Keratinocyte (primary cell): Measurements from ENCODE around the gene ELAVL1. TPM values are rescaled to one million over a fixed set of nuclear protein-coding genes. Genes with fewer than 3 reads are reported as not detected.

Source experiments
- DNase-seq: peaks from one replicate; pipeline ENCODE4 v3.0.0-alpha.2; 2011; ENCODE audit warnings: low read depth, missing footprints, low spot score
- FAIRE-seq: peaks from 2 replicates; lab custom pipeline; 2011; peaks lifted over from hg19 to GRCh38; lab: Jason Lieb, UNC
- H2AFZ ChIP-seq: 2 replicates; pipeline ENCODE4 v1.6.0; 2012; ENCODE audit warnings: low read length, control low read depth, inconsistent platforms; ENCODE audit not compliant: control insufficient read depth
- H3K27ac ChIP-seq: 2 replicates; pipeline ENCODE4 v1.5.1; 2011; ENCODE audit warnings: low read length; ENCODE audit not compliant: control insufficient read depth, insufficient read depth
- H3K27me3 ChIP-seq: 3 replicates; pipeline ENCODE4 v1.6.0; 2011; ENCODE audit warnings: low read length; ENCODE audit not compliant: control insufficient read depth, insufficient read depth; ENCODE audit errors: extremely low read depth
- H3K36me3 ChIP-seq, 2 experiments: 2 replicates in 1 of 2; 3 replicates in 1 of 2; pipeline ENCODE4 v1.5.1; 2011; ENCODE audit warnings: low read length in 2 of 2, mild to moderate bottlenecking in 1 of 2; ENCODE audit not compliant: control insufficient read depth in 2 of 2, insufficient read depth in 2 of 2; ENCODE audit errors: extremely low read depth in 1 of 2
- H3K4me1 ChIP-seq: 3 replicates; pipeline ENCODE4 v1.5.1; 2011; ENCODE audit warnings: low read length; ENCODE audit not compliant: control insufficient read depth, insufficient read depth; ENCODE audit errors: extremely low read depth
- H3K4me2 ChIP-seq: 3 replicates; pipeline ENCODE4 v1.6.0; 2011; ENCODE audit warnings: low read depth, low read length; ENCODE audit not compliant: control insufficient read depth, insufficient read depth; ENCODE audit errors: extremely low read depth
- H3K4me3 ChIP-seq, 3 experiments: fragments of 200-600 bp in 1 of 3; sonication (generic) in 1 of 3; 2 replicates in 2 of 3; 3 replicates in 1 of 3; pipeline ENCODE4 v1.5.1; 2011 to 2016; ENCODE audit warnings: low read length in 3 of 3, mild to moderate bottlenecking in 3 of 3, control low read depth in 2 of 3, inconsistent platforms in 1 of 3, low read depth in 1 of 3, mixed read lengths in 1 of 3, mixed run types in 1 of 3, moderate library complexity in 1 of 3; ENCODE audit not compliant: control insufficient read depth in 2 of 3, insufficient read depth in 2 of 3; ENCODE audit errors: extremely low read depth in 1 of 3
- H3K79me2 ChIP-seq: 2 replicates; pipeline ENCODE4 v1.6.0; 2012; ENCODE audit warnings: low read length; ENCODE audit not compliant: control insufficient read depth, insufficient read depth
- H3K9ac ChIP-seq: 3 replicates; pipeline ENCODE4 v1.6.0; 2011; ENCODE audit warnings: low read length; ENCODE audit not compliant: control insufficient read depth, insufficient read depth; ENCODE audit errors: extremely low read depth
- H3K9me1 ChIP-seq: 3 replicates; pipeline ENCODE4 v1.6.0; 2011; ENCODE audit warnings: low read length; ENCODE audit not compliant: control insufficient read depth, insufficient read depth; ENCODE audit errors: extremely low read depth
- H3K9me3 ChIP-seq: 2 replicates; pipeline ENCODE4 v1.5.1; 2012; ENCODE audit warnings: low read depth, low read length; ENCODE audit not compliant: control insufficient read depth
- H4K20me1 ChIP-seq: 3 replicates; pipeline ENCODE4 v1.6.0; 2011; ENCODE audit warnings: low read length; ENCODE audit not compliant: control insufficient read depth, insufficient read depth; ENCODE audit errors: extremely low read depth
- EZH2 ChIP-seq: IDR thresholded peaks from one replicate; pipeline ENCODE4 v1.6.1; 2012; ENCODE audit warnings: inconsistent platforms, mild to moderate bottlenecking, low read length, moderate library complexity
- dilution Hi-C: fragments of 300-500 bp; cut with MboI; formaldehyde crosslinking; loops from one replicate; pipeline ENCODE4 v1.7.0; 2020; ENCODE audit warnings: low sequenced_read_pairs; ENCODE audit not compliant: extremely low pct_ligation_motif_present
- polyA plus RNA-seq, 5 experiments: library from polyadenylated mRNA; depleted of rRNA in 3 of 5; stranded (reverse) in 3 of 5; stranded (forward) in 1 of 5; unstranded in 1 of 5; fragments of >200 nt; gene quantifications; 1 replicate in 1 of 5; 2 replicates in 3 of 5; 3 replicates in 1 of 5; pipeline versions ENCODE4 v1.2.1 to v1.2.3, GENCODE V29; 2011 to 2012; ENCODE audit warnings: missing spikeins in 2 of 5, low read depth in 1 of 5, low replicate concordance in 1 of 5
- TF ChIP-seq, protein P1 (sequence below), 3 experiments: IDR thresholded peaks in 1 of 3; conservative IDR thresholded peaks in 1 of 3; optimal IDR thresholded peaks in 1 of 3; 2 replicates in 2 of 3; 3 replicates in 1 of 3; pipeline versions ENCODE3 to v1.5.1; 2011; ENCODE audit warnings: low read length in 3 of 3, mild to moderate bottlenecking in 3 of 3, moderate library complexity in 2 of 3, control low read depth in 1 of 3, inconsistent platforms in 1 of 3; ENCODE audit not compliant: insufficient read depth in 2 of 3; ENCODE audit errors: extremely low read depth in 1 of 3

ELAVL1 gene
- polyA plus RNA-seq, 1 donor (not counting 4 experiments of a cell fraction or from before 2014, with no cell fraction given): 46.9 TPM

DNA sequence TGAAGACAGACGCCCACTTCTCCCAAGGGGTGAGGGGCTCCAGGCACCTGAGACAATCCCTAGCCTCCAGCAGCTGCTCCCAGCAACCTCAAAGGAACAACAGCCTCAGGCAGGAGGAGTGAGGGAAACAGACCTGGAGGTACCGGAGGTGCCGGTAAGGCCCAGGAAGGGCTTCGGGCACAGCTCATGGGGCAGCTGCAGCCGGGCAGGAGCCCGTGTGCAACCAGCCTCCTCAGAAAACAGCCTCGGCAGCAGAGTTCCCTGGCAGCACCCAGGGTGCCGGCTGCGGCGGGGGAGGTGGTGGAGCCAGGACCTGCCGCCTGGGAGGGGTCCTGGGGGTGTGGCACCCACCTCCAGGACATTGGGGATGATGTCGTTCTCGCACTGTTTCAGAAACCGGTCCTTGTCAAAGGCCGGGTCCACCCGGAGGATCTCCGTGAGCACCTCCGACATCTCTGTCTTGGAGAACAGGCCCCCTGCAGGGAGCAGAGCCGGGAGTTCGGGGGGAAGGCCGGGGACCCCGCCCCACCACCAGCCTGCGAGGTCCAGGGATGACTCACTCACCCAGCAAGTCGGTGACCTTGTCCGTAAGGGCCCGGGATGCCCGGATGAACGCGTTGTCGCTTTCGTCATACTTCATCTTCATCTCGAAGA, 73.0 kb downstream of the ELAVL1 start:
- peaks cover 33 to 39% of the 10 kb centered on the region in 2 experiments for H3K36me3 ChIP-seq

DNA sequence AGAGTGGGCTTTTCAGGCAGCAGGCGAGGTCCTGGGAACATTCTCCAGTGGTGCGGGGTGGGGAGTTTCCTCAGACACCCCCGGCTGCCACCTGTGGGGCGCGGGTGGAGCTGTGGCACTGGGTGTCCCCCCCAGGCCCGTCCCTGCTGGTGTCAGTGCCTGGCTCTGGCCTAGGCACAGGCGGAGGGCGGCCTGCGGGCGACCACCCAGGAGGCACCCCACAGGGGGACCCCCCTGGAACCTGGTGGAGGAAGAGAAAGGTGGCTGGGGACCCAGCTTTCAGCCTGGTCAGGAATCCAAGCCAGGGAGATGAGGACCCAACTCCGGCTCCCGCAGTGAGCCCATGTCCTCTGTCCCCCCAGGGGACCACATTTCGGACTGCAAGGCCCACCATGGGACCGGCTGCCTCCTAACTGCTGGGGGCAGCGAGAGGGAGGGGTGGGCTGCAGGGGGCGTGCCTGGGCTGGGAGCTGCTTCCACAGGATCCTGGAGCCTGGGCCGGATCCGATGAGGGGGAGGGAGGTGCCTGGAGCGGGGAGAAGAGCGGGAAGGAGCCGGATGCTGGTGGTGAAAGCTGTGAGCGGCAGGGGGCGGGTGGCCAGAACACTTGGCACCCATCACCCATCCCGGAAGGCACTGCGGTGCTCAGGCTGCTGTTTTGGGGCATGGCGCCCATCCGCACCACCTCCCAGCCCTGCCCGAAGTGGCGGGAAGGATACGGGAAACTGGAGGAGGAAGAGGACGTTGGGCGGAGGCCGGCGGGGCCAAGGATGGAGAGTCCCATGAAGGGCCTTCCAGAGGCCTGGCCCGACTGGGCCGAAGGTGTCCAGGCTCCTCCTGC, 74.0 kb downstream of the ELAVL1 start:
- dilution Hi-C loops: no loop called here
- no peaks in the 10 kb centered on the region for H3K9me3 ChIP-seq
- H3K79me2 ChIP-seq: no peaks in the 10 kb centered on the region
- no peak for DNase-seq
- H3K4me2 ChIP-seq: no peak overlapping the region
- H3K4me3 ChIP-seq: no peak overlapping the region
- TF ChIP-seq, protein P1, sequence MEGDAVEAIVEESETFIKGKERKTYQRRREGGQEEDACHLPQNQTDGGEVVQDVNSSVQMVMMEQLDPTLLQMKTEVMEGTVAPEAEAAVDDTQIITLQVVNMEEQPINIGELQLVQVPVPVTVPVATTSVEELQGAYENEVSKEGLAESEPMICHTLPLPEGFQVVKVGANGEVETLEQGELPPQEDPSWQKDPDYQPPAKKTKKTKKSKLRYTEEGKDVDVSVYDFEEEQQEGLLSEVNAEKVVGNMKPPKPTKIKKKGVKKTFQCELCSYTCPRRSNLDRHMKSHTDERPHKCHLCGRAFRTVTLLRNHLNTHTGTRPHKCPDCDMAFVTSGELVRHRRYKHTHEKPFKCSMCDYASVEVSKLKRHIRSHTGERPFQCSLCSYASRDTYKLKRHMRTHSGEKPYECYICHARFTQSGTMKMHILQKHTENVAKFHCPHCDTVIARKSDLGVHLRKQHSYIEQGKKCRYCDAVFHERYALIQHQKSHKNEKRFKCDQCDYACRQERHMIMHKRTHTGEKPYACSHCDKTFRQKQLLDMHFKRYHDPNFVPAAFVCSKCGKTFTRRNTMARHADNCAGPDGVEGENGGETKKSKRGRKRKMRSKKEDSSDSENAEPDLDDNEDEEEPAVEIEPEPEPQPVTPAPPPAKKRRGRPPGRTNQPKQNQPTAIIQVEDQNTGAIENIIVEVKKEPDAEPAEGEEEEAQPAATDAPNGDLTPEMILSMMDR (optimal IDR thresholded peaks at IDR 0.05 in 1 of 3, IDR thresholded peaks at IDR 0.05 in 1 of 3, conservative IDR thresholded peaks at IDR 0.05 in 1 of 3; ENCODE audit: extremely low read depth in 1 of 3, insufficient read depth in 2 of 3, low read length in 3 of 3): no peak
- TF ChIP-seq EZH2: no peak
- H3K9ac ChIP-seq: no peak overlapping the region
- H3K27me3 ChIP-seq: no peaks in the 10 kb centered on the region
- H4K20me1 ChIP-seq: no peaks in the 10 kb centered on the region
- no peak overlapping the region for H3K27ac ChIP-seq
- H3K36me3 ChIP-seq: peaks cover 31 to 36% of the 10 kb centered on the region in 2 experiments
- no peak overlapping the region for H2AFZ ChIP-seq
- H3K4me1 ChIP-seq: peaks cover 27% of the 10 kb centered on the region
- H3K9me1 ChIP-seq: peaks cover 3% of the 10 kb centered on the region
- FAIRE-seq: no peak

More for the DNA sequence above, 73.0 kb downstream of the ELAVL1 start:
- no peak overlapping the region for H2AFZ ChIP-seq
- peaks cover 27% of the 10 kb centered on the region for H3K4me1 ChIP-seq
- peaks cover 3% of the 10 kb centered on the region for H3K9me1 ChIP-seq
- H3K4me3 ChIP-seq: no peak overlapping the region
- dilution Hi-C loops: no loop called here
- no peak overlapping the region for H3K4me2 ChIP-seq
- H3K27ac ChIP-seq: no peak overlapping the region
- DNase-seq (no peak), FAIRE-seq (no peak)
- TF ChIP-seq, protein P1 (optimal IDR thresholded peaks at IDR 0.05 in 1 of 3, IDR thresholded peaks at IDR 0.05 in 1 of 3, conservative IDR thresholded peaks at IDR 0.05 in 1 of 3; ENCODE audit: extremely low read depth in 1 of 3, insufficient read depth in 2 of 3, low read length in 3 of 3): no peak
- no peak for TF ChIP-seq EZH2
- H3K9ac ChIP-seq: no peak overlapping the region
- no peaks in the 10 kb centered on the region for H3K9me3 ChIP-seq
- peaks cover 2% of the 10 kb centered on the region for H3K79me2 ChIP-seq
- no peaks in the 10 kb centered on the region for H4K20me1 ChIP-seq
- H3K27me3 ChIP-seq: no peaks in the 10 kb centered on the region
